Measurements from ENCODE around the gene LRP5.

- TF ChIP-seq POLR2AphosphoS5 (IDR thresholded peaks at IDR 0.05) (peak; percentile 80 to 93 (median 89)), POLR2A (IDR thresholded peaks at IDR 0.05) (no peak)
- TF ChIP-seq, protein P1, sequence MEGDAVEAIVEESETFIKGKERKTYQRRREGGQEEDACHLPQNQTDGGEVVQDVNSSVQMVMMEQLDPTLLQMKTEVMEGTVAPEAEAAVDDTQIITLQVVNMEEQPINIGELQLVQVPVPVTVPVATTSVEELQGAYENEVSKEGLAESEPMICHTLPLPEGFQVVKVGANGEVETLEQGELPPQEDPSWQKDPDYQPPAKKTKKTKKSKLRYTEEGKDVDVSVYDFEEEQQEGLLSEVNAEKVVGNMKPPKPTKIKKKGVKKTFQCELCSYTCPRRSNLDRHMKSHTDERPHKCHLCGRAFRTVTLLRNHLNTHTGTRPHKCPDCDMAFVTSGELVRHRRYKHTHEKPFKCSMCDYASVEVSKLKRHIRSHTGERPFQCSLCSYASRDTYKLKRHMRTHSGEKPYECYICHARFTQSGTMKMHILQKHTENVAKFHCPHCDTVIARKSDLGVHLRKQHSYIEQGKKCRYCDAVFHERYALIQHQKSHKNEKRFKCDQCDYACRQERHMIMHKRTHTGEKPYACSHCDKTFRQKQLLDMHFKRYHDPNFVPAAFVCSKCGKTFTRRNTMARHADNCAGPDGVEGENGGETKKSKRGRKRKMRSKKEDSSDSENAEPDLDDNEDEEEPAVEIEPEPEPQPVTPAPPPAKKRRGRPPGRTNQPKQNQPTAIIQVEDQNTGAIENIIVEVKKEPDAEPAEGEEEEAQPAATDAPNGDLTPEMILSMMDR (IDR thresholded peaks at IDR 0.05 in 8 of 11, conservative IDR thresholded peaks at IDR 0.05 in 3 of 11): peak in 3 of 11 experiments; percentile 13 to 41 (median 20)
Measured at GRCh38 chr11:68460741-68461574, 148.6 kb downstream of the LRP5 start, which contains the start of gene PPP6R3.
